Measurements from ENCODE around the gene ITGA8.
"Not testable (repeated sequence)": the region's sequence is repeated elsewhere in the genome, so short reads cannot be mapped to it uniquely, and the experiment has no call there.

ITGA8 gene

DNA sequence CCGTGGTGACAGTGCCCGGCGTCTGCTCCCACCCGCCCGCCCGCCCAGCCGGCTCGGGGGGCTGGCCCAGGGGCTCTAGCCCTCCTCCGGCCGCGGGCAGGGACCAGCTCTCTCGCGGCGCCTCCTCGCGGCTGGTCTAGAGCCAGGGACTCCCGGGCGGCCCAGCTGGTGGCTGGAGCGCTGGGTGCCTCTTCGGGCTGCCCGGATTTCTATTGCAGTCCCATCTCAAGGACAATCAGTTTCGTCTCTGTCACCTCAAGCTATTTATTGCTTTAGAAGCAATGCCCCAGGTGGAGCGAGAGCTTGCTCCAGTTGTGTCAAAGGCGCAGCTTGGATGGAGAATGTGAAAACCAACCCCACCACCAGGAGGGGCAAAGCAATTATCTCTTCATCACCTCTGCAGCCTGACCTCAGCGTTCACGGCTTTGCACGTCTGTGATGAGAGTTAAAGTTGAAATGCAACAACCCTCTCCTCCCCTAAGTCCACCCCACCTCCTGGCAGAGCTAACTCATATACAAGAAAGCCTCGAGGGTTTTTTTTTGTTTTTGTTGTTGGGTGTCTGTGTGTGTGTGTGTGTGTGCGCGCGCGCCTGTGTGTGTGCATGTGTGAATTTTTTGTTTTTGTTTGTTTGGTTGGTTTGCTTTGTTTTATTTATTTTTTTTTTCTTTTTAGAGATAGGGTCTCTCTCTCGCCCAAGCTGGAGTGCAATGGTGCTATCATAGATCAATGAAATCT lies at the start of gene ITGA8:
TSS of gene ITGA8 (minus strand) at position 24 of the 736 bp plus-strand sequence. CDS start 151 bp downstream, outside the sequence.
- H3K9ac ChIP-seq (ENCODE audit: low read length): no peak within 1 kb of the TSS

DNA sequence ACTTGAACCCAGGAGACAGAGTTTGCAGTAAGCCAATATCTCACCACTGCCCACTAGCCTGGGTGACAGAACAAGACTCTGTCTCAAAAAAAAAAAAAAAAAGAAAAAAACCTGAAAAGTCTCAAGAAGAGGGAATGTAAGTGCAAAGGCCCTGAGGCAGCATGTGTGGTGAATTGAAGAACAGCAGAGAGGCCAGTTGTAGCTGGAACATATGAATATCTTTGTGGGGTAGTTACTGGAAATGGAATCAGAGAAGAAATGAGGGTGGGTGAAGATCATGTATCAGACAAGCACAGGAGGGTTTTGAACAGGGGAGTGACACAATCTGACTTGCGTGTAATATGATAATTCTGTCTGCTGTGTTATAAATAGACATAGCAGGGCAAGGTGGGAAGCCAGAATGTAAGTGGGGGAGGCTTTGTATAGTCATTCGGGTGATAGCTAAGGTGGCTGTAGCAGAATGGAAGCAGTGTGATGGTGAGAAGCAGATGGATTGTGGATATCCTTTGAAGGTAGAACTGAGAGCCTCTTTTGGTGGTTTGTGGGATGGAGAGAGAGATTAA lies 45.3 kb upstream of the ITGA8 start:
- Histone ChIP-seq H4K20me1 (ENCODE audit: insufficient read depth, low read length) (no peaks in the 10 kb centered on the region), H3K4me1 (ENCODE audit: low read length) (no peaks in the 10 kb centered on the region), H3K27ac (ENCODE audit: low read length) (no peak overlapping the region), H3K9ac (ENCODE audit: low read length) (no peak overlapping the region), H3K9me3 (ENCODE audit: insufficient read depth, low read length) (no peaks in the 10 kb centered on the region), H3K4me3 (ENCODE audit: low read length) (no peak overlapping the region), H3K79me2 (ENCODE audit: low read length) (no peaks in the 10 kb centered on the region), H2AFZ (ENCODE audit: low read depth, low read length) (no peak overlapping the region), H3K27me3 (ENCODE audit: low read depth, low read length) (no peaks in the 10 kb centered on the region), H3K4me2 (ENCODE audit: low read length) (no peak overlapping the region), H3K36me3 (replicated peaks; ENCODE audit: low read depth, low read length) (no peaks in the 10 kb centered on the region)
- TF ChIP-seq, protein P1, sequence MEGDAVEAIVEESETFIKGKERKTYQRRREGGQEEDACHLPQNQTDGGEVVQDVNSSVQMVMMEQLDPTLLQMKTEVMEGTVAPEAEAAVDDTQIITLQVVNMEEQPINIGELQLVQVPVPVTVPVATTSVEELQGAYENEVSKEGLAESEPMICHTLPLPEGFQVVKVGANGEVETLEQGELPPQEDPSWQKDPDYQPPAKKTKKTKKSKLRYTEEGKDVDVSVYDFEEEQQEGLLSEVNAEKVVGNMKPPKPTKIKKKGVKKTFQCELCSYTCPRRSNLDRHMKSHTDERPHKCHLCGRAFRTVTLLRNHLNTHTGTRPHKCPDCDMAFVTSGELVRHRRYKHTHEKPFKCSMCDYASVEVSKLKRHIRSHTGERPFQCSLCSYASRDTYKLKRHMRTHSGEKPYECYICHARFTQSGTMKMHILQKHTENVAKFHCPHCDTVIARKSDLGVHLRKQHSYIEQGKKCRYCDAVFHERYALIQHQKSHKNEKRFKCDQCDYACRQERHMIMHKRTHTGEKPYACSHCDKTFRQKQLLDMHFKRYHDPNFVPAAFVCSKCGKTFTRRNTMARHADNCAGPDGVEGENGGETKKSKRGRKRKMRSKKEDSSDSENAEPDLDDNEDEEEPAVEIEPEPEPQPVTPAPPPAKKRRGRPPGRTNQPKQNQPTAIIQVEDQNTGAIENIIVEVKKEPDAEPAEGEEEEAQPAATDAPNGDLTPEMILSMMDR (IDR thresholded peaks at IDR 0.05; ENCODE audit: low read depth, low read length): no peak
- TF ChIP-seq EZH2phosphoT487 (IDR thresholded peaks at IDR 0.05; ENCODE audit: low read depth): no peak

More for the DNA sequence above, at the start of gene ITGA8:
- H3K4me2 ChIP-seq (ENCODE audit: low read length): no peak within 1 kb of the TSS
- H3K27ac ChIP-seq (ENCODE audit: low read length): no peak within 1 kb of the TSS
- H3K9me3 ChIP-seq (ENCODE audit: insufficient read depth, low read length): no peaks in the 10 kb centered on the region
- H3K27me3 ChIP-seq (ENCODE audit: low read depth, low read length): no peaks in the 10 kb centered on the region
- TF ChIP-seq, protein P1 (IDR thresholded peaks at IDR 0.05; ENCODE audit: low read depth, low read length): no peak
- TF ChIP-seq EZH2phosphoT487 (IDR thresholded peaks at IDR 0.05; ENCODE audit: low read depth): no peak
- H4K20me1 ChIP-seq (ENCODE audit: insufficient read depth, low read length): no peaks in the 10 kb centered on the region
- H3K36me3 ChIP-seq (replicated peaks; ENCODE audit: low read depth, low read length): no peaks in the 10 kb centered on the region
- H3K4me1 ChIP-seq (ENCODE audit: low read length): no peaks in the 10 kb centered on the region
- H3K4me3 ChIP-seq (ENCODE audit: low read length): no peak within 1 kb of the TSS
- no peak within 1 kb of the TSS for H2AFZ ChIP-seq (ENCODE audit: low read depth, low read length)
- H3K79me2 ChIP-seq (ENCODE audit: low read length): no peaks in the 10 kb centered on the region

DNA sequence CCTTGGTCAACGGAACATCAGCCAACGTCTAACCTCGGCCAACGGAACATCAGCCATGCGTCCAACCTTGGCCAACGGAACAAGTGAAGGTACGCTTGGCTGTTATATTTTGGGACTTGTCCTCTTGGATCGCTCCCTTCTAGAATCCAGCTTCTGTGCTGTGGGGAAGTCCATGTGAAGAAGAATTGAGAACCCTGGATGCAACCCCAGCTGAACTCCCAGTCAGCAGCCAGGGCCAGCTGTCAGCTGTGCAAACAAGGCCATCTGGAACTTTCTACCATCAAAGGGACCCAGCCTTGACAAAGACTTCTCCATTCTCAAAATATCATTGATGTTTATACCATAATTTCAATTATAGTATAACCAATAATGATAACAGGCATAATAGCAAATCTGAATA lies 43.3 kb upstream of the ITGA8 start:
- no peaks in the 10 kb centered on the region for H3K36me3 ChIP-seq (replicated peaks; ENCODE audit: low read depth, low read length)
- H3K4me2 ChIP-seq (ENCODE audit: low read length): no peak overlapping the region
- no peak overlapping the region for H3K9ac ChIP-seq (ENCODE audit: low read length)
- TF ChIP-seq, protein P1 (IDR thresholded peaks at IDR 0.05; ENCODE audit: low read depth, low read length): no peak
- TF ChIP-seq EZH2phosphoT487 (IDR thresholded peaks at IDR 0.05; ENCODE audit: low read depth): no peak
- H4K20me1 ChIP-seq (ENCODE audit: insufficient read depth, low read length): no peaks in the 10 kb centered on the region
- no peak overlapping the region for H3K4me3 ChIP-seq (ENCODE audit: low read length)
- H3K9me3 ChIP-seq (ENCODE audit: insufficient read depth, low read length): no peaks in the 10 kb centered on the region
- no peak overlapping the region for H2AFZ ChIP-seq (ENCODE audit: low read depth, low read length)
- H3K4me1 ChIP-seq (ENCODE audit: low read length): no peaks in the 10 kb centered on the region
- H3K79me2 ChIP-seq (ENCODE audit: low read length): no peaks in the 10 kb centered on the region
- H3K27me3 ChIP-seq (ENCODE audit: low read depth, low read length): no peaks in the 10 kb centered on the region
- H3K27ac ChIP-seq (ENCODE audit: low read length): no peak overlapping the region

DNA sequence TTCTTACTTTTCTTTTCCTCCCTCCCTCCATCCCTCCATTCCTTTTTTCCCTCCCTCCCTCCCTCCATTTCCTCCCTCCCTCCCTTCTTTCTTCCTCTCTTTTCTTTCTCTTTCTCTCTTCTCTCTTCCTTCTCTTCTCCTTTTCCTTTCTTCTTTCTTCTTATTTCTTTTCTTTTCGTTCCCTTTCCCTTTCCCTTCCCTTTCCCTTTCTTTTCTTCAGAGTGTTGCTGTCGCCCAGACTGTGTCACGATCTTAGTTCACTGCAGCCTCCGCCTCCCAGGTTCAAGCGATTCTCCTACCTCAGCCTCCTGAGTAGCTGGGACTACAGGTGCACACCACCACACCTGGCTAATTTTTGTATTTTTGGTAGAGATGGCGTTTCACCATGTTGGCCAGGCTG lies 42.5 kb upstream of the ITGA8 start:
- not testable (repeated sequence) for H2AFZ ChIP-seq (ENCODE audit: low read depth, low read length); H3K27ac ChIP-seq (ENCODE audit: low read length); H3K27me3 ChIP-seq (ENCODE audit: low read depth, low read length); H3K36me3 ChIP-seq (replicated peaks; ENCODE audit: low read depth, low read length); H3K4me1 ChIP-seq (ENCODE audit: low read length); H3K9me3 ChIP-seq (ENCODE audit: insufficient read depth, low read length); H4K20me1 ChIP-seq (ENCODE audit: insufficient read depth, low read length); H3K79me2 ChIP-seq (ENCODE audit: low read length); H3K9ac ChIP-seq (ENCODE audit: low read length); H3K4me3 ChIP-seq (ENCODE audit: low read length); H3K4me2 ChIP-seq (ENCODE audit: low read length)

DNA sequence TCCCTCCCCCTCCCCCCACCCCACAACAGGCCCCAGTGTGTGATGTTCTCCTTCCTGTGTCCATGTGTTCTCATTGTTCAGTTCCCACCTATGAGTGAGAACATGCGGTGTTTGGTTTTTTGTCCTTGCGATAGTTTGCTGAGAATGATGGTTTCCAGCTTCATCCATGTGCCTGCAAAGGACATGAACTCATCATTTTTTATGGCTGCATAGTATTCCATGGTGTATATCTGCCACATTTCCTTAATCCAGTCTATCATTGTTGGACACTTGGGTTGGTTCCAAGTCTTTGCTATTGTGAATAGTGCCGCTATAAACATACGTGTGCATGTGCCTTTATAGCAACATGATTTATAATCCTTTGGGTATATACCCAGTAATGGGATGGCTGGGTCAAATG lies 41.5 kb upstream of the ITGA8 start:
- not testable (repeated sequence) for H3K4me2 ChIP-seq (ENCODE audit: low read length); H3K79me2 ChIP-seq (ENCODE audit: low read length); H4K20me1 ChIP-seq (ENCODE audit: insufficient read depth, low read length); H2AFZ ChIP-seq (ENCODE audit: low read depth, low read length); H3K36me3 ChIP-seq (replicated peaks; ENCODE audit: low read depth, low read length); H3K4me1 ChIP-seq (ENCODE audit: low read length); H3K4me3 ChIP-seq (ENCODE audit: low read length); H3K9me3 ChIP-seq (ENCODE audit: insufficient read depth, low read length); H3K27ac ChIP-seq (ENCODE audit: low read length); H3K9ac ChIP-seq (ENCODE audit: low read length); H3K27me3 ChIP-seq (ENCODE audit: low read depth, low read length)
